Amniotic stem cell (primary cell): ENCODE data around the gene PPFIA4.
"Not testable (repeated sequence)": the region's sequence is repeated elsewhere in the genome, so short reads cannot be mapped to it uniquely, and the experiment has no call there.

Experiments
- DNase-seq: peaks from one replicate; lab custom pipeline; 2025; lab: John Stamatoyannopoulos, UW

The PPFIA4 gene

DNA sequence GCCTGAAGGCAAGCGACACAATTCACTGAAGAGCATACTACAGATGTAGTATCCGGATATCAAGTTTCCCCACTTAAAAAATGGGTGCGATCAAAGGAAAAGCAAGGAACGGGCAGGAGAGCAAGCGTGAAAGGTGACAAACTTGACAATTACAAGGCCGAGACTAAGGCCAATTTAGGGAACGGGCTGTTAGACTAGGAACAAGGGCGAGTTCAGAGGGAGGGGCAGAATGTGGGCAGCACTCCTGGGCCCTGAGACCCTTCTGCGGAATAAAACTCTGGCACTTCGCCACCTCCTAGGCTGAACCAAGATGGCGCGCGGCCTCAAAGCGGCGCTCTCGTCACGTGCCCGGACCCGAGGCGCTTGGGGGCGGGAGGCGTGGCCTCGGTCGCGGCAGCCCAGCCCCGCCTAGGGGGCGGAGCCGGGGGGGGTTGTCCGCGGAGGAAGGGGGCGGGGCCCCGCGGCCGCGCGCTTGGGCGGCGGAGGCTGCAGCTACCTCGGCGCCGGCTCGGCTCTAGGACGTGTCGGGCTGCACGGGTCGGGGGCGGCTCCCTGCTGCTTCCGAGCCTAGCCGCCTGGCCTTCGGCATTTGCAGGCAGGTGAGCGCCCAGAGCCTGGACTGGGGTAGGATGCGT is at the start of gene PPFIA4:
Gene PPFIA4 (plus strand): TSS at position 461 of the 635 bp plus-strand sequence. CDS start 12,518 bp downstream, outside the sequence.
- peak; percentile 56 for DNase-seq

DNA sequence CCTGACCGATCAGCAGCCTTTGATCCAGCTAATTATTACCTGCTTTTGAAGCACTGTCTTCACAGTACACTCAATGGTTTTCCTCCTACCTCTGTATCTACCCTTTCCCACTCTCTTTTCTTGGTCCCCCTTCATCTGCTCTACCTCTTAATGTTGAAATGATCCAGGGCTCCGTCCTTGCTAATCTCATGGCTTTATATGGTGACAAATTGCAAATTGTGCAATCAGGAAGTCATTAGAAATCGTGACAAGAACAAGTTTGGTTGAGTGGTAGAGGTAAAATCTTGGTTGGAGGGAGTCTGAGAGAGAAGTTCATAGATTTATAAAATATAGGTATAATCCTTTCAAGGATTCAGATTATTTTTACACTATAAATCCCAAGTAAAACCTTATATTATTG is 49.7 kb upstream of the PPFIA4 start:
- DNase-seq: no peak

DNA sequence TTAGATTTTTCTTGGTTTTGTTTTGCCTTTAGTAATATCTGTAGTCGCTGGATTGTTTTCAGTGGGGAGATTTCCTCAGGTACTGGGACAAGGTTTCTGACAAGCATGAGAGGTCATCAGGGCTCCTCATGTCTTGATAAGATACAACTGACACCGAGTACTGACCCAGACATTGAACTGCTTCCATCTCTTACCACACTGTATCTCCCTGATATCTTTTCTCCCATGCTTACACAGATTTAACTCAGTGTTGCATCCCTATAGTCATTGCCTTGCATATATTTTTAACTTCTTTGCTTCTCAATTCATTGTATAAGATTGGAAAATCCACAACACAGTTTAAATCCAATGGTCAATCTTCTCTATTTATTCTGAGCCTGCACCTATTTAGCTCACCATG is 46.8 kb upstream of the PPFIA4 start:
- DNase-seq: no peak

DNA sequence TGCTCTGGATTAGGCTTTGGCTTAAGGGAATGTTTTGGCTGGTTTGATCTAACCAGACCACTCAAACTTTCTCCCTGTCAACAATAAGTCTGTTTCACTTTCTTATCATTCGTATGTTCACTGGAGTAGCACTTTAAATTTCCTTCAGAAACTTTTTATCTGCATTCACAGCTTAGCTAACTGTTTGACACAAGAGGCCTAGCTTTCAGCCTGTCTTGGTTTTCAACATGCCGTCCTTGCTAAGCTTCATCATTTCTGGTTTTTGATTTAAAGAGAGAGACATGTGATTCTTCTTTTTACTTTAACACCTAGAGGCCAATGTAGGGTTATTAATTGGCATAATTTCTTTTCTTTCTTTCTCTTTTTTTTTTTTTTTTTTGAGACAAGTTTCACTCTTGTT is 44.4 kb upstream of the PPFIA4 start:
- DNase-seq: no peak

DNA sequence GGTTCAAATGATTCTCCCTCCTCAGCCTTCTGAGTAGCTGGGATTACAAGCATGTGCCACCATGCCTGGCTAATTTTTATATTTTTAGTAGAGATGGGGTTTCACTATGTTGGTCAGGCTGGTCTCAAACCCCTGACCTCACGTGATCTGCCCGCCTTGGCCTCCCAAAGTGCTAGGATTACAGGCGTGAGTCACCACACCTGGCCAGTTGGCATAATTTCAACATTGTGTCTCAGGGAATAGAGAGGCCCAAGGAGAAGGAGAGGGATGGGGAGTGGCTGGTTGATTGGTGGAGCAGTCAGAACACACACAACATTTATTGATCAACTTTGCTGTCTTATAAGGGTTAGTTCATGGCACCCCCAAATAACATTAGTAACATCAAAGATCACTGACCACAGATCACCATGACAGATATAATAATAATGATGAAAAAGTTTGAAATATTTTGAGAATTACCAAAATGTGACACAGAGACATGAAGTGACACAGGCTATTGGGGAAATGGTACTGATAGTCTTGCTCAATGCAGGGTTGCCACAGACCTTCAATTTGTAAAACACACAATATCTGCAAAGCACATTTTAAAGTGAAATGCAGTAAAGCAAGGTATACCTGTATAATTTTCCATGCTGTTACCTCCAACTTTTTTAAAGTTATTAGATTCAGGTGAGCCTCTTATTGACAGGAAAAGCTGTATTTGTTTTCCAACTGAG is 43.4 kb upstream of the PPFIA4 start:
- DNase-seq: no peak

DNA sequence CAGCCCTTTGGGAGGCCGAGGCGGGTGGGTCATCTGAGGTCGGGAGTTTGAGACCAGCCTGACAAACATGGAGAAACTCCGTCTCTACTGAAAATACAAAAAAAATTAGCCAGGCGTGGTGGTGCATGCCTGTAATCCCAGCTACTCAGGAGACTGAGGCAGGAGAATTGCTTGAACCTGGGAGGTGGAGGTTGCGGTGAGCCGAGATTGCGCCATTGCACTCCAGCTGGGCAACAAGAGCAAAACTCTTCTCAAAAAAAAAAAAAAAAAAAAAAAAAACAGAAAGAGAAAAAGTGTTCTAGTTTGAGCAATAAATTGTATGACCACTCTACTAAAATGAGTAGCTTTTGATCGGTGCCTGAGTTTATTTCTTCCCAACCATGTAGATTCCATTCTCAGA is 40.2 kb upstream of the PPFIA4 start:
- not testable (repeated sequence) for DNase-seq

DNA sequence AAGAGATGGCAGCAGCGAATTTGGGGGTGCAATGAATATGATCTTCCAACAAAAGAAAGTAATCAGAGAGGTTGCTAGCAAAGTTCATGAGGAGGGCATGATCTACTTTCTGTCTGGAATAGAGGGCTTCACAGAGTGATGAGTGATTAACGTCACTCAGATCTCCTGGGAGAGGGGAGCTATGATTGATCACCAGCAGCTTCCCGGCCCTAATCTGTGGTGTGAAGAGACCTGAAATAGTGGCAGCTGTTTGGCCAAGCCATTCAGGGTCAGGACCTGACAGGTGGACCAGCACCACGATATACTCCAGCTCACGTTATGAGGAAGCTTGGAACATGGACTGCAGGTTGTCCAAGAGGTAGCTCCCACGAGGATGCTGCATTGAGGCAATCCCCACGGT is 39.0 kb upstream of the PPFIA4 start:
- DNase-seq: no peak

DNA sequence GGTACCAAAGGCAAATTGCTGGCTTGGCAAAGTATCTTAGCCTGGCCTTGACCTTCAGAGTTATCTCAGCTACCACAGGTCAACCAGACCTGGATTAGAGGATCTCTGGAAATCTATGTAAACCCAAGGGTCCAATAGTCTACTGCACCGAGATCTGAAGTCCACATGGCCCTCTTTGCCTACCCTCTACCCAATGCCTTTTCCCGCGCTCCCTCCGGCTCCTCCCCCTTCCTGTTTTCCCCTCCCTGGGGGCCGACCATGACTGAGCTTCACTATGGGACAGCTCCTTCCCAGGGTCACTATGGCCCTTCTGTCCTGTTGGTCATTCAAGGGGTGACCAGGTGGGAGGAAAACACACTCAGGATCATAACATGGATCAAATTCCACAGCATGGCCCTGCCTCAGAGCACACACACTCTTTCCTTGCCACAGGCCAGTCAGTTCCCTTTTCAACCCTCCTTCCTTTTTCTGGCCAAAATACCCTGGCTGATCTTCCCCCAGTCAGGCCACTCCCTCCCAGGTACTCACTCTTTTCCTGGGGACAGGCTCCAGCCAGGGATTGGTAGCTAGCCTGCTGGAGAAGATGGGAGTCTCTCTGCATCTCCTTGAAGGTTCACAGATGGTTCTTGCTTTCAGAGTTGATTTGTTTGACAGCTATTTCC is 38.2 kb upstream of the PPFIA4 start:
- no peak for DNase-seq

DNA sequence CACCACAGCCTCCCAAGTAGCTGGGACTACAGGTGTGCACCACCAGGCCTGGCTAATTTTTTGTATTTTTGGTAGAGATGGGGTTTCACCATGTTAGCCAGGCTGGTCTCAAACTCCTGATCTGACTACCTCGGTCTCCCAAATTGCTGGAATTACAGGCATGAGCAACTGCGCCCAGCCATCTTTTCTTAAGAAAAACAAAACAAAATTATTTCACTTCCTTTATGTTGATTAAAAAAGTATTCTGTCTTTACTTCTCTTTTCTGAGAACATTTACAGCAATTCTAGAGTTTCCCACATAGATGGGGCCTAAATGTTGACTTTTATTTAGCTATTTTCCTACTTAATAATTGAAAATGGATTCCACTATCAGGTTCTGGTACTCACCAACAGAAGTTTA is 36.4 kb upstream of the PPFIA4 start:
- DNase-seq: no peak

- DNase-seq: no peak
Observed at GRCh38 chr1:202991112-202991511, 35.2 kb upstream of the PPFIA4 start.

- DNase-seq: no peak
Observed at GRCh38 chr1:202994756-202995155, 31.5 kb upstream of the PPFIA4 start.

DNA sequence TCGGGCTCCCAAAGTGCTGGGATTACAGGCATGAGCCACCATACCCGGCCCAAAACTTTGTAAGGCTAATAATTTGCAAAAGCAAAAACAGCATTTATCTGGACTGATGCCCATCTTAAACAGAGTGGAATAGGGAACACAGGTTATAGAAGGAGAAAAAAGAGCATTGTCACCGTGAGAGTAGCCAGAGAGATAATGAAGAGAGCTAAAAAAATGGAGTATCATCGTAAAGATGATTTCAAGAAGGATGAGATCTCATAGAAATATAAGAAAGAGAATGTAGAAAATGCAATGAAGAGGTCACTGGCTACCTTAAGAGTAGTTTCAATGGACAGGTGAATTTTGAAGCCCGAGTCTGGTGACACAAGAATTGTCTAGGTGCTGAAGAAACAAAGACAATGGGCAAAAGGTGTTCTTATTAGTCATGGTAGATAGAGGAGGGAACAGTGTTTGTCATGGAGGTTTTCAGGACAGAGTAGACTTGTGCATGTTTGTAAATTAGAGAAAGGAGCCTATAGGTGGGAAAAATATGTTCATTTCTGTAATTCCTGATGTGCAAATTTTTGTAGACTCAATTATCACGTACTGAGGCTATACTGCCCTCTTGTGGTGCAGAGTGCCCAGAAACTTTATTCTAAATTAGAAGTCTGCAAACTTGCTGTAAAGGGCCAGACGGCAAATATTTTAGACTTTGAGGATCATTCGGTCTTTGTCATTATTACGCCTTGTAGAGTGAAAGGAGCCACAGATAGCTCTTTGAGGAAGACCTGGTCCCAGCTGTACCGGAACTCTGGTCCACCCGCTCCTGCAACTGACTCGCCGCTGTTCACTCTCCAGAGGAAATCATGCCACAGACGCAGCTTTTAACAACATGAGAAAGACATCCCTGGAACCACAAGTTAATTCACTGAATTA is 27.2 kb upstream of the PPFIA4 start:
- no peak for DNase-seq

- DNase-seq: no peak
Observed at GRCh38 chr1:203000217-203000944, 25.9 kb upstream of the PPFIA4 start.

GRCh38 chr1:203001986-203002385 is 24.3 kb upstream of the PPFIA4 start:
- DNase-seq: no peak

- DNase-seq: no peak
Observed at GRCh38 chr1:203002951-203003350, 23.3 kb upstream of the PPFIA4 start.

- not testable (repeated sequence) for DNase-seq
Observed at GRCh38 chr1:203005395-203006142, 20.7 kb upstream of the PPFIA4 start.

- DNase-seq: peak; percentile 89
Observed at GRCh38 chr1:203006948-203007871, 19.1 kb upstream of the PPFIA4 start, which contains the start of gene TMEM183A. TMEM183A (plus strand) TSS chr1:203007374; CDS start chr1:203007466, 92 bp downstream.

- no peak for DNase-seq
Observed at GRCh38 chr1:203009185-203009584, 17.1 kb upstream of the PPFIA4 start.

DNA sequence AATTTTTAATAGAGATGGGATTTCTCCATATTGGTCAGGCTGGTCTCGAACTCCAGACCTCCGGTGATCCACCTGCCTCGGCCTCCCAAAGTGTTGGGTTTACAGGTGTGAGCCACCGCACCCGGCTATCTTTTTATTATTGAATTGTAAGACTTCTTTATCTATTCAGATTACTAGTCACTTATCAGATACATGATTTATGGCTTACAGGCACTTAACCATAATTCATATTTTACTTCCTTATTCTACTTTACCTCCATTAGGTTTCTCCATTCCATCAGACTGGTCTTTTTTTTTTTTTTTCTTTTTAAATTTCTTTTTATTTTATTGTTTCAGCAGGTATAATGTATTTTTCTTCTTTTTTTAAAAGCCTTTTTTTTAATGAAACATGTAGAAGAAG is 14.7 kb upstream of the PPFIA4 start:
- DNase-seq: no peak

- DNase-seq: no peak
Observed at GRCh38 chr1:203017061-203017460, 9.2 kb upstream of the PPFIA4 start.
